CD4-positive, alpha-beta memory T cell (primary cell): ENCODE measurements around the gene TEP1. TPM values are rescaled to one million over a fixed set of nuclear protein-coding genes. Genes with fewer than 3 reads are reported as not detected.

Source experiments
- CTCF ChIA-PET: fragments of 350-600 bp; sonication (Branson Sonifier 250); formaldehyde crosslinking; loops from one replicate; lab custom pipeline; 2021; ENCODE audit warnings: inconsistent platforms; ENCODE audit not compliant: partially characterized antibody; lab: Charles Lee
- POLR2A ChIA-PET: fragments of 350-600 bp; sonication (Branson Sonifier 250); formaldehyde crosslinking; loops from one replicate; lab custom pipeline; 2021; ENCODE audit not compliant: partially characterized antibody; lab: Charles Lee
- DNase-seq, 5 donors: peaks; one replicate each; pipeline versions ENCODE4 v3.0.0 to v3.0.0-alpha.2; 2020 to 2022; ENCODE audit warnings: mixed read lengths in 1 of 5
- H3K27ac ChIP-seq: one replicate; pipeline ENCODE4 v1.7.0; 2013; ENCODE audit warnings: low read depth, low read length
- H3K27me3 ChIP-seq: 2 replicates; pipeline ENCODE4 v1.7.0; 2013; ENCODE audit warnings: mild to moderate bottlenecking, low read length, moderate library complexity; ENCODE audit not compliant: insufficient read depth
- H3K36me3 ChIP-seq: 2 replicates; pipeline ENCODE4 v1.7.0; 2013; ENCODE audit warnings: mild to moderate bottlenecking, low read length, moderate library complexity; ENCODE audit not compliant: insufficient read depth
- H3K4me1 ChIP-seq: 2 replicates; pipeline ENCODE4 v1.7.0; 2013; ENCODE audit warnings: mild to moderate bottlenecking, low read length, moderate library complexity; ENCODE audit not compliant: insufficient read depth
- H3K4me3 ChIP-seq, 2 donors: one replicate each; pipeline ENCODE4 v1.7.0; 2013; ENCODE audit warnings: low read length in 2 of 2, mild to moderate bottlenecking in 1 of 2
- H3K9me3 ChIP-seq, 2 donors: one replicate each; pipeline ENCODE4 v1.7.0; 2013; ENCODE audit warnings: low read length in 2 of 2, control low read depth in 1 of 2; ENCODE audit not compliant: control insufficient read depth in 1 of 2
- H3K27ac Mint-ChIP-seq, 7 donors: one replicate each; pipeline ENCODE4 v1.8.0; 2020 to 2021; ENCODE audit warnings: mixed read lengths in 7 of 7, mild to moderate bottlenecking in 6 of 7, inconsistent platforms in 3 of 7, moderate library complexity in 3 of 7
- H3K27me3 Mint-ChIP-seq, 2 donors: one replicate each; pipeline ENCODE4 v1.8.0; 2020 to 2021; ENCODE audit warnings: mixed read lengths in 2 of 2
- H3K36me3 Mint-ChIP-seq, 2 donors: one replicate each; pipeline ENCODE4 v1.8.0; 2020 to 2021; ENCODE audit warnings: mixed read lengths in 2 of 2, inconsistent platforms in 1 of 2, mild to moderate bottlenecking in 1 of 2
- H3K4me1 Mint-ChIP-seq, 4 donors: one replicate each; pipeline ENCODE4 v1.8.0; 2020 to 2021; ENCODE audit warnings: mixed read lengths in 4 of 4, mild to moderate bottlenecking in 1 of 4
- H3K4me3 Mint-ChIP-seq, 8 donors: one replicate each; pipeline ENCODE4 v1.8.0; 2020 to 2021; ENCODE audit warnings: mixed read lengths in 8 of 8, mild to moderate bottlenecking in 7 of 8, moderate library complexity in 6 of 8, inconsistent platforms in 3 of 8
- H3K9me3 Mint-ChIP-seq, 8 donors: one replicate each; pipeline ENCODE4 v1.8.0; 2020 to 2021; ENCODE audit warnings: mixed read lengths in 8 of 8, mild to moderate bottlenecking in 5 of 8, inconsistent platforms in 3 of 8, moderate library complexity in 1 of 8
- intact Hi-C: fragments of 100-400 bp; cut with micrococcal nuclease; formaldehyde crosslinking; loops from one replicate; pipeline ENCODE4 v1.15.1; 2023
- polyA plus RNA-seq, 2 donors: library from polyadenylated mRNA; unstranded; fragments of 300-500 nt; fragmentation: Illumina TruSeq; gene quantifications; one replicate each; pipeline ENCODE4 v1.2.3, GENCODE V29; 2021
- total RNA-seq, 2 experiments: library from RNA; stranded (reverse); gene quantifications; one replicate each; pipeline ENCODE4 v1.2.3, GENCODE V29; 2021

Gene TEP1
- total and polyA plus RNA-seq, 4 experiments from 2014 or later: 6.8 to 67.3 (median 66.7) TPM; not detected in 1

GRCh38 chr14:20391505-20391904 lies 21.8 kb downstream of the TEP1 start:
- H3K36me3 ChIP-seq: peaks cover 72% of the 10 kb centered on the region
- no peak overlapping the region for H3K4me3 Mint-ChIP-seq
- no peaks in the 10 kb centered on the region for H3K9me3 Mint-ChIP-seq
- H3K27me3 Mint-ChIP-seq: no peaks in the 10 kb centered on the region
- no peaks in the 10 kb centered on the region for H3K27me3 ChIP-seq
- POLR2A ChIA-PET: interaction anchor here (2.0 kb wide), 1 partner anchor 48 kb away, joined by 8 read pairs; the partner anchor contains the start of gene PARP2
- no peak overlapping the region for H3K27ac ChIP-seq
- H3K36me3 Mint-ChIP-seq: peaks cover 53 to 77% of the 10 kb centered on the region in 2 donors
- H3K4me1 ChIP-seq: no peaks in the 10 kb centered on the region
- H3K4me1 Mint-ChIP-seq: no peaks in the 10 kb centered on the region
- DNase-seq: no peak
- H3K27ac Mint-ChIP-seq: no peak overlapping the region
- no peaks in the 10 kb centered on the region for H3K9me3 ChIP-seq
- CTCF ChIA-PET: interaction anchor here (3.3 kb wide), 1 partner anchor 24 kb away, joined by 10 read pairs; no protein-coding TSS in a partner anchor
- no peak overlapping the region for H3K4me3 ChIP-seq
- intact Hi-C loops: no loop called here

DNA sequence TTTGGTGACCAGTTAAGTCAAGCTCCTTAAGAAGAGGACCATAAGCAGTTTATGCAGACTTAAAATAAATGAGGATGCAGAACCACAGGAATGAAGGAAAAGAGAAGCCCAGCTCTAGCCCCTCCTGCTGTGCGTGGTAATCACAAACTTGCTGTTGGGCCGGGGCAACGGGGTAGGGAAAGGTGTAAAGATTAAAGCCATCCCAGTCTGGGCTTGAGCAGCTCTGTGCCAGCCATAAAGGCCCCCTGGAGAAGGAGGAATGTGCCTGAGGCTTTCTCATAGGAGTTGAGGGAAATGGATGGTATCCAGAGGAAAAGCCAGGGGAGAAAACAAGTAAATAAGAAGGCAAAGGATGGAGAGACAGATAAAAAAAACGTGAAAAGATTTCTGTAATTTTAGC lies 25.1 kb downstream of the TEP1 start:
- no peak overlapping the region for H3K27ac ChIP-seq
- H3K27ac Mint-ChIP-seq: peak overlapping the region in 3 of 7 donors; percentile 42 to 68 (median 57)

GRCh38 chr14:20387576-20387975 lies 25.7 kb downstream of the TEP1 start:
- peaks cover 90% of the 10 kb centered on the region for H3K36me3 ChIP-seq
- H3K4me3 ChIP-seq: no peak overlapping the region
- H3K4me1 Mint-ChIP-seq: no peaks in the 10 kb centered on the region
- POLR2A ChIA-PET: no interaction called here
- no peak for DNase-seq
- peak overlapping the region in 1 of 7 donors; percentile 68 for H3K27ac Mint-ChIP-seq
- H3K27ac ChIP-seq: no peak overlapping the region
- intact Hi-C loops: no loop called here
- H3K36me3 Mint-ChIP-seq: peaks cover 54 to 86% of the 10 kb centered on the region in 2 donors
- H3K27me3 Mint-ChIP-seq: no peaks in the 10 kb centered on the region
- H3K4me1 ChIP-seq: no peaks in the 10 kb centered on the region
- H3K9me3 Mint-ChIP-seq: peaks cover 0 to 2% (median 0%) of the 10 kb centered on the region in 8 donors
- H3K9me3 ChIP-seq: no peaks in the 10 kb centered on the region
- H3K27me3 ChIP-seq: no peaks in the 10 kb centered on the region
- CTCF ChIA-PET: interaction anchor here (1.3 kb wide), 1 partner anchor 30 kb away, joined by 3 read pairs; no protein-coding TSS in a partner anchor
- no peak overlapping the region for H3K4me3 Mint-ChIP-seq

More for the DNA sequence above, 25.1 kb downstream of the TEP1 start:
- intact Hi-C loops: no loop called here
- Mint-ChIP-seq H3K27me3 (no peaks in the 10 kb centered on the region), H3K36me3 (peaks cover 54 to 86% of the 10 kb centered on the region in 2 donors), H3K9me3 (peaks cover 0 to 2% (median 0%) of the 10 kb centered on the region in 8 donors), H3K4me3 (no peak overlapping the region), H3K4me1 (no peaks in the 10 kb centered on the region)
- Histone ChIP-seq H3K4me3 (no peak overlapping the region), H3K4me1 (no peaks in the 10 kb centered on the region), H3K36me3 (peaks cover 85% of the 10 kb centered on the region), H3K9me3 (no peaks in the 10 kb centered on the region), H3K27me3 (no peaks in the 10 kb centered on the region)
- POLR2A ChIA-PET: no interaction called here
- CTCF ChIA-PET: interaction anchor here (1.3 kb wide), 1 partner anchor 29 kb away, joined by 3 read pairs; no protein-coding TSS in a partner anchor
- DNase-seq: no peak

- no peak for DNase-seq
- H3K36me3 Mint-ChIP-seq: peaks cover 58 to 86% of the 10 kb centered on the region in 2 donors
- H3K27me3 Mint-ChIP-seq: no peaks in the 10 kb centered on the region
- H3K36me3 ChIP-seq: peaks cover 90% of the 10 kb centered on the region
- intact Hi-C loops: no loop called here
- no peak overlapping the region for H3K27ac Mint-ChIP-seq
- H3K4me1 Mint-ChIP-seq: no peaks in the 10 kb centered on the region
- POLR2A ChIA-PET: no interaction called here
- H3K4me1 ChIP-seq: no peaks in the 10 kb centered on the region
- CTCF ChIA-PET: no interaction called here
- no peak overlapping the region for H3K4me3 ChIP-seq
- H3K4me3 Mint-ChIP-seq: no peak overlapping the region
- no peak overlapping the region for H3K27ac ChIP-seq
- no peaks in the 10 kb centered on the region for H3K27me3 ChIP-seq
- H3K9me3 Mint-ChIP-seq: peaks cover 0 to 2% (median 0%) of the 10 kb centered on the region in 8 donors
- H3K9me3 ChIP-seq: no peaks in the 10 kb centered on the region
These were observed 26.9 kb downstream of the TEP1 start for GRCh38 chr14:20386276-20386855.

- Histone ChIP-seq H3K9me3 (no peaks in the 10 kb centered on the region), H3K27ac (no peak overlapping the region), H3K27me3 (no peaks in the 10 kb centered on the region), H3K4me3 (no peak overlapping the region), H3K4me1 (no peaks in the 10 kb centered on the region), H3K36me3 (peaks cover 91% of the 10 kb centered on the region)
- ChIA-PET CTCF (interaction anchor here (0.8 to 1.1 kb wide), 2 partner anchors 31 to 33 kb away, joined by 3 read pairs; no protein-coding TSS in a partner anchor), POLR2A (no interaction called here)
- H3K9me3 Mint-ChIP-seq: peaks cover 0 to 2% (median 0%) of the 10 kb centered on the region in 8 donors
- no peaks in the 10 kb centered on the region for H3K4me1 Mint-ChIP-seq
- peaks cover 64 to 90% of the 10 kb centered on the region in 2 donors for H3K36me3 Mint-ChIP-seq
- H3K27ac Mint-ChIP-seq: peak overlapping the region in 1 of 7 donors; percentile 43
- DNase-seq: no peak
- H3K4me3 Mint-ChIP-seq: no peak overlapping the region
- intact Hi-C loops: no loop called here
- H3K27me3 Mint-ChIP-seq: no peaks in the 10 kb centered on the region
These were observed 28.4 kb downstream of the TEP1 start for GRCh38 chr14:20384886-20385285.

- CTCF ChIA-PET: interaction anchor here (1.0 kb wide), 1 partner anchor 31 kb away, joined by 3 read pairs; no protein-coding TSS in a partner anchor
These were observed 29.0 kb downstream of the TEP1 start for GRCh38 chr14:20384321-20384720.

DNA sequence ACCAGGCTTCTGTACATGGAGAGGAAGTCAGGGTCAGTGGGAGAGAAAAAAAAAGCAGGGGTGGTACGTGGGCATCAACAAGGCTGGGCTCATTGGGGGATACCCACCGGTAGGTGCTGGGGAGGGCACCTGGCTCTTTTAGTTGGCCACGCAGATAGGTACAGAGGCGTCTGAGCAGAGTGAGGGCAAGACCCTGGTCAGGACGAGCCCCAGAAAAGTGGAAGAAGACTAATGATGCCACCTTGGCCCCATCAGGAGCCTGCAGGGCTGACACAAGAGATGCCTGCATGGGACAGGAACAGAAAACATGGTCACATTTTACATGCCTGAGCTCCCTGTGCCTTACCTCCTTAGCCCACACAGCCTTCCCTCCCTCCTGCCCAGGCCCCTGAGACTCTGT lies 29.7 kb downstream of the TEP1 start:
- peaks cover 95% of the 10 kb centered on the region for H3K36me3 ChIP-seq
- Mint-ChIP-seq H3K27me3 (no peaks in the 10 kb centered on the region), H3K4me3 (no peak overlapping the region), H3K27ac (no peak overlapping the region), H3K9me3 (peaks cover 0 to 2% (median 0%) of the 10 kb centered on the region in 8 donors), H3K36me3 (peaks cover 61 to 90% of the 10 kb centered on the region in 2 donors), H3K4me1 (no peaks in the 10 kb centered on the region)
- no peaks in the 10 kb centered on the region for H3K4me1 ChIP-seq
- ChIA-PET POLR2A (no interaction called here), CTCF (interaction anchor here (1.0 kb wide), 1 partner anchor 32 kb away, joined by 3 read pairs; no protein-coding TSS in a partner anchor)
- H3K9me3 ChIP-seq: no peaks in the 10 kb centered on the region
- H3K27ac ChIP-seq: no peak overlapping the region
- intact Hi-C loops: no loop called here
- H3K27me3 ChIP-seq: no peaks in the 10 kb centered on the region
- no peak for DNase-seq
- H3K4me3 ChIP-seq: no peak overlapping the region

More at GRCh38 chr14:20384321-20384720, 29.0 kb downstream of the TEP1 start:
- DNase-seq: no peak
- POLR2A ChIA-PET: no interaction called here
- no peaks in the 10 kb centered on the region for H3K27me3 ChIP-seq
- peaks cover 93% of the 10 kb centered on the region for H3K36me3 ChIP-seq
- Mint-ChIP-seq H3K4me1 (no peaks in the 10 kb centered on the region), H3K9me3 (peaks cover 0 to 2% (median 0%) of the 10 kb centered on the region in 8 donors), H3K27me3 (no peaks in the 10 kb centered on the region), H3K27ac (peak overlapping the region in 1 of 7 donors; percentile 24), H3K36me3 (peaks cover 62 to 90% of the 10 kb centered on the region in 2 donors), H3K4me3 (no peak overlapping the region)
- H3K4me3 ChIP-seq: no peak overlapping the region
- H3K9me3 ChIP-seq: no peaks in the 10 kb centered on the region
- intact Hi-C loops: no loop called here
- no peaks in the 10 kb centered on the region for H3K4me1 ChIP-seq
- no peak overlapping the region for H3K27ac ChIP-seq
